Stimulated activated naive CD8-positive, alpha-beta T cell treated with anti-CD3 and anti-CD28 coated beads, Interleukin-15, Interleukin-2, amounts not matched to agents 100 ng/mL and 50 ng/mL, for 24 hours (primary cell): Measurements from ENCODE around the gene RAVER2.
"Not testable (repeated sequence)": the region's sequence is repeated elsewhere in the genome, so short reads cannot be mapped to it uniquely, and the experiment has no call there.

ENCODE experiments used
- H3K27ac Mint-ChIP-seq: one replicate; pipeline ENCODE4 v1.8.0; 2021; ENCODE audit warnings: mild to moderate bottlenecking, mixed read lengths
- H3K27me3 Mint-ChIP-seq: one replicate; pipeline ENCODE4 v1.8.0; 2021; ENCODE audit warnings: mixed read lengths
- H3K36me3 Mint-ChIP-seq: one replicate; pipeline ENCODE4 v1.8.0; 2021; ENCODE audit warnings: low read depth, mixed read lengths
- H3K4me1 Mint-ChIP-seq: one replicate; pipeline ENCODE4 v1.8.0; 2021; ENCODE audit warnings: low read depth, mixed read lengths
- H3K4me3 Mint-ChIP-seq: one replicate; pipeline ENCODE4 v1.8.0; 2021; ENCODE audit warnings: mild to moderate bottlenecking, mixed read lengths
- H3K9me3 Mint-ChIP-seq: one replicate; pipeline ENCODE4 v1.8.0; 2021; ENCODE audit warnings: mixed read lengths

The RAVER2 gene

DNA sequence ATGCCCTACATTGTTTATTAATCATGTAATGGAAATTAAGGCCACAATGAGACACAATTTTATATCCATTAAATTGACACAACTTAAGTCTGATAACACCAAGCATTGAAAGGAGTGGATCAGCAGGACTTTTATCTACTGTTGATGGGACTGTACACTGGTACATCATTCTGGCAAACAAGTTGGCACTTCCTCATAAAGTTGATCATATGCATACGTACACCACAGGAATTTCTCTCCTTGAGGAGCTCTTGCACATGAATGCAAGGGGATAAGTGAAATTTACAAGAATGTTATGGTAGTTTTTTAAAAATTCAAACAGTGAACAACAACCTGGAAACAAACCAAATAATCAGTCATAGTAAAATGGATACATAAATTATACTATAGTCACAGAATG lies 20.1 kb downstream of the RAVER2 start:
- Mint-ChIP-seq H3K27ac (no peak overlapping the region), H3K9me3 (no peaks in the 10 kb centered on the region), H3K36me3 (no peaks in the 10 kb centered on the region), H3K4me3 (no peak overlapping the region), H3K27me3 (no peaks in the 10 kb centered on the region), H3K4me1 (peaks cover 2% of the 10 kb centered on the region)

GRCh38 chr1:64765826-64766225 lies 21.0 kb downstream of the RAVER2 start:
- Mint-ChIP-seq H3K4me3 (no peak overlapping the region), H3K9me3 (peaks cover 7% of the 10 kb centered on the region), H3K27me3 (no peaks in the 10 kb centered on the region), H3K36me3 (no peaks in the 10 kb centered on the region), H3K4me1 (peaks cover 6% of the 10 kb centered on the region), H3K27ac (no peak overlapping the region)

GRCh38 chr1:64766429-64766828 lies 21.6 kb downstream of the RAVER2 start:
- Mint-ChIP-seq H3K4me3 (no peak overlapping the region), H3K36me3 (no peaks in the 10 kb centered on the region), H3K9me3 (peaks cover 12% of the 10 kb centered on the region), H3K27me3 (no peaks in the 10 kb centered on the region), H3K27ac (no peak overlapping the region), H3K4me1 (peaks cover 6% of the 10 kb centered on the region)

DNA sequence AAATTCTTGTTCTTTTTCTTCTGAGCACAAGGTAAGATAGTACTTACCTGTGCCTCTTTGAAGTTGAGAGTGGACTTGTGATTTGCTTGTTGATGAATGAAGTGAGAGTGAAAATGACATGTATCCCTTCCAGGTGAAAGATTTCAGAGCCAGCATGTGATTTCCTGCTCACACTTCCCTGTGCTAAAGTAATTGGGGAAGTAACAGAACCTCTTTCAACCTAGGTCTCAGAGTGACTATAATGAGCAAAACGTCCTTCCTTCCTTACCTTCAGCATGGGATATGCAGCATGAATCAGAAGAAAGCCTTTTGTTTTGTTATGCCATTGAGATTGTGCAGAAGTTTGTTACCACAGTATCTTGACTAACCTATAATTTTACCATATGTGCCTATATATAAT lies 24.6 kb downstream of the RAVER2 start:
- H3K27ac Mint-ChIP-seq: no peak overlapping the region
- H3K9me3 Mint-ChIP-seq: peaks cover 12% of the 10 kb centered on the region
- no peaks in the 10 kb centered on the region for H3K27me3 Mint-ChIP-seq
- H3K36me3 Mint-ChIP-seq: no peaks in the 10 kb centered on the region
- H3K4me3 Mint-ChIP-seq: no peak overlapping the region
- H3K4me1 Mint-ChIP-seq: peaks cover 6% of the 10 kb centered on the region

DNA sequence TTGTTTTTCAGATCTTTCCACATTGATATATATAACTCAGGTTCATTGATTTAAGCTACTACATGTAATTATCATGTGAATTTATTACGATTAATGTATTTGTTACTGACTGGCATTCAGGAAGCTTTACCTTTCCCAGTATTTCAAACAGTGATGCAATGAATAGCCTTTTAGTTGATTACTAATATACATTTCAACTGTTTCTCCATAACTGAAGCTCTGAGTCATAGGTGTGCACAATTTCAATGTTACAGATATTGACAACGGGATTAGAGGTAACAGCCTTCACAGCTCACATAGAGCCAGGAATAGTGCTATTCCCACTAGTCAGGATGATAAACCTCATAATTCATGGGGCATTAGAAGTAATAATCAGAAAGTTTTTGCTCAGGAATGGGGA lies 25.1 kb downstream of the RAVER2 start:
- peaks cover 12% of the 10 kb centered on the region for H3K9me3 Mint-ChIP-seq
- no peaks in the 10 kb centered on the region for H3K27me3 Mint-ChIP-seq
- no peaks in the 10 kb centered on the region for H3K36me3 Mint-ChIP-seq
- H3K4me1 Mint-ChIP-seq: peaks cover 6% of the 10 kb centered on the region
- H3K4me3 Mint-ChIP-seq: no peak overlapping the region
- no peak overlapping the region for H3K27ac Mint-ChIP-seq

DNA sequence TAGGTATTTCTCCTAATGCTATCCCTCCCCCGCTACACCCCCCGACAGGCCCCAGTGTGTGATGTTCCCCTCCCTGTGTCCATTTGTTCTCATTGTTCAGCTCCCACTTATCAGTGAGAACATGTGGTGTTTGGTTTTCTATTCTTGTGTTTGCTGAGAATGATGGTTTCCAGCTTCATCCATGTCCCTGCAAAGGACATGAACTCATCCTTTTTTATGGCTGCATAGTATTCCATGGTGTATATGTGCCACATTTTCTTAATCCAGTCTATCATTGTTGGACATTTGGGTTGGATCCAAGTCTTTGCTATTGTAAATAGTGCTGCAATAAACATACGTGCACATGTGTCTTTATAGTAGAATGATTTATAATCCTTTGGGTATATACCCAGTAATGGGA lies 28.4 kb downstream of the RAVER2 start:
- H3K27me3 Mint-ChIP-seq, H3K36me3 Mint-ChIP-seq, H3K4me1 Mint-ChIP-seq, H3K4me3 Mint-ChIP-seq, H3K27ac Mint-ChIP-seq: not testable (repeated sequence)
- H3K9me3 Mint-ChIP-seq: peaks cover 12% of the 10 kb centered on the region

DNA sequence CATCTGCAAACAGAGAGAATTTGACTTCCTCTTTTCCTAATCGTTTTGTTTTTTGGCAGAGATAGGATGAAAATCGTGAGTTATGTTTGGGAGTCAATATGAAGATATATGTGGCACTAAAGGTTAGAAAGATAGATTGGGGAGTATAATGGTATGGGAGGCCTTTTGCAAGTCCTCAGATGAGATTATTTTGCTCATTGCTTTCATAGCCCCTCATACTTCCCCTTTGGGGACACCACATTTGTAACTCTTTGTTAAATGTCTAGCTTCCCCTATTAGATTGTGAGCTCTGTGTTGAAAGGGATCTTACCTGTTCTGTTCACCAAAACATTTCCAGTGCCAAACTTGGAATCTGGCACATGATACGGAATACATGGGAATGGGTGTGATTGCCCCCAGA lies 30.2 kb downstream of the RAVER2 start:
- no peak overlapping the region for H3K27ac Mint-ChIP-seq

DNA sequence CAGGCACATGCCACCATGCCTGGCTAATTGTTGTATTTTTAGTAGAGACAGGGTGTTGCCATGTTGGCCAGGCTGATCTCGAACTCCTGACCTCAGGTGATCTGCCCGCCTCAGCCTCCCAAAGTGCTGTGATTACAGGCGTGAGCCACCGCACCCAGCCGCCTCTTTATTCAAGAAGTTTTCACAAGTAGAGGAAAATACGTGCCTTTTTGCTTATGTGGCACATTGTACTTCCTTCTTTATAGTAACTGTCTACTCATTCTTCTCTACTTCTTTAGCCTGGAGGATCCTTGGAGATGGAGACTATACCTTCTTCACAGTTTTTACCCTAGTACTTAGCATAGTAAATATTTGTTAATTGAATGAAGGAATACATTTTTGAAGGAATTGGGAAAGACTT lies 37.2 kb downstream of the RAVER2 start:
- not testable (repeated sequence) for H3K27me3 Mint-ChIP-seq, H3K4me1 Mint-ChIP-seq, H3K9me3 Mint-ChIP-seq, H3K27ac Mint-ChIP-seq, H3K36me3 Mint-ChIP-seq, H3K4me3 Mint-ChIP-seq

More for the DNA sequence above, 30.2 kb downstream of the RAVER2 start:
- Mint-ChIP-seq H3K4me3 (no peak overlapping the region), H3K4me1 (peaks cover 3% of the 10 kb centered on the region), H3K9me3 (peaks cover 12% of the 10 kb centered on the region), H3K27me3 (no peaks in the 10 kb centered on the region), H3K36me3 (no peaks in the 10 kb centered on the region)

GRCh38 chr1:64782848-64783247 lies 38.0 kb downstream of the RAVER2 start:
- H3K9me3 Mint-ChIP-seq, H3K27me3 Mint-ChIP-seq, H3K36me3 Mint-ChIP-seq, H3K4me1 Mint-ChIP-seq, H3K27ac Mint-ChIP-seq, H3K4me3 Mint-ChIP-seq: not testable (repeated sequence)

- Mint-ChIP-seq H3K4me3 (no peak overlapping the region), H3K9me3 (peaks cover 20% of the 10 kb centered on the region), H3K27ac (no peak overlapping the region)
Measured at GRCh38 chr1:64790832-64791487, 46.1 kb downstream of the RAVER2 start.

DNA sequence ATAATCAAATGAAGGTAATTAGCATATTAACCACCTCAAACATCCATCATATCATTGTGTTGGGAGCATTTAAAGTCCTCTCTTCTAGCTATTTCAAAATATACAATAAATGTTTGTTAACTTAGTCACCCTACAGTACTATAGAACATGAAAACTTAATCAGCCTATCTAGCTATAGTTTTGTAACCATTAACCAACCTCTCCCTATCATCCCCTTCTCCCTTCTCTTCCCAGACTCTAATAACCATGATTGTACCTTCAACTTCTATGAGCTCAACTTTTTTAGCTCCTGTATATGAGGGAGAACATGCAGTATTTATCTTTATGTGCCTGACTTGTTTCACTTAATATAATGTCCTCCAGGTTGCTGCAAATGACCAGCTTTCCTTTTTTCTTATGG lies 54.0 kb downstream of the RAVER2 start:
- no peak overlapping the region for H3K27ac Mint-ChIP-seq
- peaks cover 6% of the 10 kb centered on the region for H3K9me3 Mint-ChIP-seq
- H3K36me3 Mint-ChIP-seq: peaks cover 4% of the 10 kb centered on the region
- no peaks in the 10 kb centered on the region for H3K27me3 Mint-ChIP-seq
- no peaks in the 10 kb centered on the region for H3K4me1 Mint-ChIP-seq
- no peak overlapping the region for H3K4me3 Mint-ChIP-seq

More at GRCh38 chr1:64790832-64791487, 46.1 kb downstream of the RAVER2 start:
- no peaks in the 10 kb centered on the region for H3K27me3 Mint-ChIP-seq
- no peaks in the 10 kb centered on the region for H3K4me1 Mint-ChIP-seq
- H3K36me3 Mint-ChIP-seq: peaks cover 14% of the 10 kb centered on the region

DNA sequence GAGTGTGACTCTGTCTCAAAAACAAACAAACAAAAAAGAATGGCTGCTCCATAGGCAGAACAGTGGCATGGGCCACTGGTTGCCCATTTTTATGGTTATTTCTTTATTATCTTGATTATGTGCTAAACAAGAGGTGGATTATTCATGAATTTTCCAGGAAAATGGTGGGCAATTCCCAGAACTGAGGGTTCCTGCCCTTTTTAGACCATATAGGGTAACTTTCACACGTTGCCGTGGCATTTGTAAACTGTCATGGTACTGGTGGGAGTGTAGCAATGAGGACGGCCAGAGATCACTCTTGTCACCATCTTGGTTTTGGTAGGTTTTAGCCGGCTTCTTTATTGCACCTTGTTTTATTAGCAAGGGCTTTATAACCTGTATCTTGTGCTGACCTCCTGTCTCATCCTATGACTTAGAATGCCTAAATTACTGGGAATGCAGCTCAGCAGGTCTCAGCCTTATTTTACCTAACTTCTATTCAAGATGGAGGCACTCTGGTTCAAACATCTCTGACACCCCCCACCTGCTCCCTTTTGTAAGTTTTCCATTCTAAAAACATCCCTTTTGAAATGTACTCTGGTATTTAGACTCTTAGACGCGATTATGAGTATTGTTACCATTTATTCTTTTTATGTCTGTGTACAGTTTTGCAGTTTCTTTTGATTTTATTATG lies 57.1 kb downstream of the RAVER2 start:
- Mint-ChIP-seq H3K27me3 (no peaks in the 10 kb centered on the region), H3K27ac (no peak overlapping the region), H3K36me3 (peaks cover 4% of the 10 kb centered on the region), H3K4me3 (no peak overlapping the region), H3K4me1 (no peaks in the 10 kb centered on the region), H3K9me3 (peaks cover 6% of the 10 kb centered on the region)

DNA sequence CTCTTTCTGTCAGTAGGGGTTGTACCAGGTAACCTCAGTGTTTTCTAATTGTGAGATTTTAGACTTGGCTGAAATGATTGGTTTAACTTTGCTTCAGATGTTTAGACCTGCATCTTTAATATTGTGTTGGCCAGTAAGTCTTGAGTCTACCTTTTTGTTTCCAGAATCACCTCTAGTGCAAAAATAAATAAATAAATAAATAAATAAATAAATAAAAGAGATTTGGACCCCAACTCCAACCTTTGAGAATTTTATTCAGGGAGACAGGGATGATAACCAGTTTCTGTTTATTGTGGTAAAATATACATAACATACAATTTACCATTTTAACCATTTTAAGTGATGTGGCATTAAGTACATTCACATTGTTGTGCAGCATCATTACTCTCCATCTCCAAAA lies 64.4 kb downstream of the RAVER2 start:
- no peak overlapping the region for H3K27ac Mint-ChIP-seq
- H3K4me1 Mint-ChIP-seq: no peaks in the 10 kb centered on the region
- H3K9me3 Mint-ChIP-seq: no peaks in the 10 kb centered on the region
- no peaks in the 10 kb centered on the region for H3K27me3 Mint-ChIP-seq
- no peak overlapping the region for H3K4me3 Mint-ChIP-seq
- no peaks in the 10 kb centered on the region for H3K36me3 Mint-ChIP-seq

- H3K9me3 Mint-ChIP-seq: no peaks in the 10 kb centered on the region
- no peak overlapping the region for H3K27ac Mint-ChIP-seq
- no peaks in the 10 kb centered on the region for H3K4me1 Mint-ChIP-seq
- H3K36me3 Mint-ChIP-seq: no peaks in the 10 kb centered on the region
- no peak overlapping the region for H3K4me3 Mint-ChIP-seq
- H3K27me3 Mint-ChIP-seq: no peaks in the 10 kb centered on the region
Measured at GRCh38 chr1:64810001-64810400, 65.1 kb downstream of the RAVER2 start.

GRCh38 chr1:64811131-64811530 lies 66.3 kb downstream of the RAVER2 start:
- Mint-ChIP-seq H3K4me3 (no peak overlapping the region), H3K9me3 (no peaks in the 10 kb centered on the region), H3K27me3 (no peaks in the 10 kb centered on the region), H3K4me1 (no peaks in the 10 kb centered on the region), H3K36me3 (no peaks in the 10 kb centered on the region), H3K27ac (no peak overlapping the region)

- Mint-ChIP-seq H3K36me3 (no peaks in the 10 kb centered on the region), H3K27me3 (no peaks in the 10 kb centered on the region), H3K27ac (no peak overlapping the region), H3K4me1 (no peaks in the 10 kb centered on the region), H3K9me3 (peaks cover 3% of the 10 kb centered on the region), H3K4me3 (no peak overlapping the region)
Measured at GRCh38 chr1:64814427-64814826, 69.6 kb downstream of the RAVER2 start.
